Testis (tissue), 2 donors: Measurements from ENCODE around the gene NPAS3.

Experiments used
- CTCF ChIP-seq, 3 experiments: fragments of 450-650 bp in 2 of 3; fragments of 200-600 bp in 1 of 3; sonication (generic) in 1 of 3; IDR thresholded peaks; one replicate each; pipeline ENCODE4 v1.5.1; 2016 to 2019; ENCODE audit warnings: antibody characterized with exemption in 3 of 3, mild to moderate bottlenecking in 2 of 3, moderate library complexity in 1 of 3
- POLR2A ChIP-seq: fragments of 450-650 bp; IDR thresholded peaks from one replicate; pipeline ENCODE4 v1.6.1; 2017; ENCODE audit warnings: antibody characterized with exemption, mild to moderate bottlenecking, moderate library complexity

- TF ChIP-seq CTCF (IDR thresholded peaks at IDR 0.05) (no peak), POLR2A (no peak)
Observed at GRCh38 chr14:33039311-33039710, 100.6 kb downstream of the NPAS3 start.
